Tibial artery (tissue), 4 donors: Measurements from ENCODE around the gene UGT1A8.

ENCODE experiments used
- DNase-seq, 2 donors: peaks; one replicate each; pipeline ENCODE4 v3.0.0-alpha.2; 2019
- H3K27ac ChIP-seq, 2 donors: fragments of 200-600 bp; sonication (generic) in 1 of 2; 1 replicate in 1 of 2; 2 replicates in 1 of 2; pipeline ENCODE4 v1.5.1; 2018 to 2019; ENCODE audit warnings: mild to moderate bottlenecking in 1 of 2
- H3K27me3 ChIP-seq, 2 donors: fragments of 200-600 bp; sonication (generic) in 1 of 2; one replicate each; pipeline versions ENCODE4 v1.5.1 to v1.6.0; 2016 to 2019
- H3K36me3 ChIP-seq, 3 donors: fragments of 200-600 bp; sonication (generic) in 2 of 3; one replicate each; pipeline ENCODE4 v1.5.1; 2016 to 2019; ENCODE audit warnings: mild to moderate bottlenecking in 2 of 3
- H3K4me1 ChIP-seq, 4 donors: fragments of 200-600 bp; sonication (generic) in 2 of 4; 1 replicate in 3 of 4; 2 replicates in 1 of 4; pipeline ENCODE4 v1.5.1; 2016 to 2019
- H3K4me3 ChIP-seq, 2 donors: fragments of 200-600 bp; sonication (generic) in 1 of 2; 1 replicate in 1 of 2; 2 replicates in 1 of 2; pipeline ENCODE4 v1.5.1; 2018 to 2019; ENCODE audit warnings: mild to moderate bottlenecking in 2 of 2
- H3K9me3 ChIP-seq, 3 donors: fragments of 200-600 bp; sonication (generic) in 1 of 3; one replicate each; pipeline ENCODE4 v1.5.1; 2016 to 2019
- intact Hi-C: fragments of 100-400 bp; cut with DNase I; formaldehyde crosslinking; loops from one replicate; pipeline ENCODE4 v1.15.0; 2023; ENCODE audit warnings: low total_unique reads
- TF ChIP-seq, protein P1 (sequence below), 2 experiments: fragments of 200-600 bp in 1 of 2; fragments of 450-650 bp in 1 of 2; IDR thresholded peaks; one replicate each; pipeline ENCODE4 v1.5.1; 2017 to 2019; ENCODE audit warnings: antibody characterized with exemption in 2 of 2, mild to moderate bottlenecking in 1 of 2, moderate library complexity in 1 of 2

UGT1A8 gene

DNA sequence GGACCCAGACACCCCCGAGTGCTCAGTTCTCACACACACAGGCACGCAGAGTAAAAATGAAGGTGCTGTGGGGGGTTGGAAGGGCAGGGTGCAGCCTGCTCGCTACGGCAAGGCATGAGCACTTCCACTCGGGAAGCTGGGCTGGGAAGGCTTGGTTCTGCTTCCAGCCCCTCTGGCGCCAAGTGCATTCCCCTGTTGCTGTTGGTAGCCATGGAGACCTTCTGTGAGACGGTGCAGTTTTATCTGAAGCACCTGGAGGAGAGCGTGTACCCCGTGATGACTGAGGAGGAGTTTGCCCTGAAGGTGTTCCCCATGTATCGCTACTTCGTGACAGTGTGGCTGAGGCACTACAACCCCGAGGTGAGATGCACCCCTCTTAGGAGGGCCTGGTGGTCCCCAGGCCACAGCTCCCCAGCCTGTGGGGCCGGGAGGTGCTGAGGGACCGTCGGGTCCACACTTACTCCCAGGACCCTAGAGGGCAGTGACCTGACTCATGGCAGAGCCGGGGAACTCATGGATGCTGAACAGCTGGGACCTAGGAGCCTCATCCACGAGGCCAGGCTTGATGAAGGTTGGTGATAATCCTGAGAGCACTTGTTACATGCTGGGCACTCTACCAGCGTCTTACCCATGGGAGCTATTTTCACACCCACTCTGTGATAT is 176.2 kb downstream of the UGT1A8 start:
- intact Hi-C loops = no loop called here
- Histone ChIP-seq H3K27me3 (no peaks in the 10 kb centered on the region), H3K36me3 (no peaks in the 10 kb centered on the region), H3K4me1 (no peaks in the 10 kb centered on the region), H3K9me3 (no peaks in the 10 kb centered on the region), H3K27ac (no peak overlapping the region), H3K4me3 (no peak overlapping the region)
- DNase-seq = no peak
- TF ChIP-seq, protein P1, sequence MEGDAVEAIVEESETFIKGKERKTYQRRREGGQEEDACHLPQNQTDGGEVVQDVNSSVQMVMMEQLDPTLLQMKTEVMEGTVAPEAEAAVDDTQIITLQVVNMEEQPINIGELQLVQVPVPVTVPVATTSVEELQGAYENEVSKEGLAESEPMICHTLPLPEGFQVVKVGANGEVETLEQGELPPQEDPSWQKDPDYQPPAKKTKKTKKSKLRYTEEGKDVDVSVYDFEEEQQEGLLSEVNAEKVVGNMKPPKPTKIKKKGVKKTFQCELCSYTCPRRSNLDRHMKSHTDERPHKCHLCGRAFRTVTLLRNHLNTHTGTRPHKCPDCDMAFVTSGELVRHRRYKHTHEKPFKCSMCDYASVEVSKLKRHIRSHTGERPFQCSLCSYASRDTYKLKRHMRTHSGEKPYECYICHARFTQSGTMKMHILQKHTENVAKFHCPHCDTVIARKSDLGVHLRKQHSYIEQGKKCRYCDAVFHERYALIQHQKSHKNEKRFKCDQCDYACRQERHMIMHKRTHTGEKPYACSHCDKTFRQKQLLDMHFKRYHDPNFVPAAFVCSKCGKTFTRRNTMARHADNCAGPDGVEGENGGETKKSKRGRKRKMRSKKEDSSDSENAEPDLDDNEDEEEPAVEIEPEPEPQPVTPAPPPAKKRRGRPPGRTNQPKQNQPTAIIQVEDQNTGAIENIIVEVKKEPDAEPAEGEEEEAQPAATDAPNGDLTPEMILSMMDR (IDR thresholded peaks at IDR 0.05) = no peak

DNA sequence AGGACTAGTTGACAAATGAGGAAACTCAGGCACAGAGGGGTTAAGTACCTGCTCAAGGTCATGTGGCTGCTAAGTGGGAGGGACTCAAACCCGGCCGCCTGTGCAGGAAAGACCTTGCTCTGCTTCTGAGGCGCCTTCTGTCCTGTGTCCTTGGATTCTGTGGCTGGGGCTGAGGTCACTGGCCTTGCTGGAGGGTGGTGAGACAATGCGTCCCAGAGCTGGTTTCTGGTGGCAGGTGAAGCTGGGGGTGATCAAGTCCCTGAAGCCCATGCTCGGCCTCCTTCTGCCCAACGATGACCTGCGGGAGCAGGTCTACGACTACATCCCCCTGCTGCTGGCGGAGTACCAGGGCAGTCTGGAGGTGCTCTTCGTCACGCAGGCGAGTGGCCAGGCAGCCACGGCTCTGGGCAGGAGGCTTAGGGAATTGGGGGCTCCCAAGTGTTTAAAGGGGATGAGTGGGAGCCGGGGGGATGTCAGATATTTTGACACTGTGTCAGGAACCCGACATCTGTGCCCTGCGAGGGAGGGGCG is 176.8 kb downstream of the UGT1A8 start:
- no peaks in the 10 kb centered on the region for H3K36me3 ChIP-seq

DNA sequence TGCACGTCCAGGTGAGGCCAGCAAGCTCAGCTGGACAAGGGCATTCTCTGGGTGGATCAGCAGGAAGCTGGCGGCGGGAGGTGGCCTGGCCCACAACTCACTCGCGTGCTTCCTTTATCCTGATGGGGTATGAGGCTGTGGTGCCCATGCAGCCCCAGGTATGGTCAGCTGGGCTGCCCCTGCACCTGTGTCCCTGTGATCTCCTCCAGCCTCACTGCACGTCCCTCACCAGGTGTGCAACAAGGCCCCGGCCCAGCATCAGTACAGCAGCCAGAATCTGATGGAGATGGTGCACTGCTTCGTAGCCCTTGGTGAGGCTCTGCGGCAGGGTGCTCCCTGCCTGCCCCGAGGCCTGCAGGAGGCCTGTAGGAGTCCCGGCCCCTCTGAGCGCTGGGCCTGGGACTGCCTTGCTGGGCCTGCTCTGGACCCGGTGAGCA is 178.3 kb downstream of the UGT1A8 start:
- H3K4me3 ChIP-seq = no peak overlapping the region
- TF ChIP-seq, protein P1 (IDR thresholded peaks at IDR 0.05) = no peak
- H3K27ac ChIP-seq = no peak overlapping the region
- no peaks in the 10 kb centered on the region for H3K27me3 ChIP-seq
- no peaks in the 10 kb centered on the region for H3K36me3 ChIP-seq
- no peaks in the 10 kb centered on the region for H3K4me1 ChIP-seq
- H3K9me3 ChIP-seq = no peaks in the 10 kb centered on the region
- intact Hi-C loops = no loop called here
- peak in 1 of 2 donors; percentile 42 for DNase-seq

More for the DNA sequence above, 176.8 kb downstream of the UGT1A8 start:
- no peak overlapping the region for H3K27ac ChIP-seq
- intact Hi-C loops = no loop called here
- H3K4me1 ChIP-seq = no peaks in the 10 kb centered on the region
- no peaks in the 10 kb centered on the region for H3K9me3 ChIP-seq
- DNase-seq = peak in 1 of 2 donors; percentile 50
- H3K27me3 ChIP-seq = no peaks in the 10 kb centered on the region
- TF ChIP-seq, protein P1 (IDR thresholded peaks at IDR 0.05) = no peak
- no peak overlapping the region for H3K4me3 ChIP-seq

DNA sequence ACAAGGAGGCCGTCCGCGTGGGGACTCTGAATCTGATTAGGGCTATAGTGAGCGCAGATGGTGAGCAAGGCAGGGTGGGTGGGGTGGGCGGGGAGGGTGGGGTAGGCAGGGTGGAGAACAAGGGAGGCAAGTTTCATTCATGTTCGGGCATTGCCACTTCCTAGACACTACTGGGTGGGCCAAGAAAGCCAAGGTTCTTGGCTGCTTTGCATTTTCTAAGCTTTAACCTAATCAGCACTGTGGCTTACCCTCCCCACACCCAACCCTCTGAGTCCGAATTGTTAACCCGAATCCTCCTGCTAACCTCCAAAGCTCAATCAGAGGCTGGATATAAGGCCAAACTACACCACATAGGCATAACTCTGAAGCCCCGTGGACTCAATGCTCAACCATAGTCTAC is 178.8 kb downstream of the UGT1A8 start:
- Histone ChIP-seq H3K9me3 (no peaks in the 10 kb centered on the region), H3K27me3 (no peaks in the 10 kb centered on the region), H3K36me3 (no peaks in the 10 kb centered on the region), H3K4me3 (no peak overlapping the region), H3K4me1 (no peaks in the 10 kb centered on the region), H3K27ac (no peak overlapping the region)
- intact Hi-C loops = no loop called here
- TF ChIP-seq, protein P1 (IDR thresholded peaks at IDR 0.05) = no peak
- no peak for DNase-seq

DNA sequence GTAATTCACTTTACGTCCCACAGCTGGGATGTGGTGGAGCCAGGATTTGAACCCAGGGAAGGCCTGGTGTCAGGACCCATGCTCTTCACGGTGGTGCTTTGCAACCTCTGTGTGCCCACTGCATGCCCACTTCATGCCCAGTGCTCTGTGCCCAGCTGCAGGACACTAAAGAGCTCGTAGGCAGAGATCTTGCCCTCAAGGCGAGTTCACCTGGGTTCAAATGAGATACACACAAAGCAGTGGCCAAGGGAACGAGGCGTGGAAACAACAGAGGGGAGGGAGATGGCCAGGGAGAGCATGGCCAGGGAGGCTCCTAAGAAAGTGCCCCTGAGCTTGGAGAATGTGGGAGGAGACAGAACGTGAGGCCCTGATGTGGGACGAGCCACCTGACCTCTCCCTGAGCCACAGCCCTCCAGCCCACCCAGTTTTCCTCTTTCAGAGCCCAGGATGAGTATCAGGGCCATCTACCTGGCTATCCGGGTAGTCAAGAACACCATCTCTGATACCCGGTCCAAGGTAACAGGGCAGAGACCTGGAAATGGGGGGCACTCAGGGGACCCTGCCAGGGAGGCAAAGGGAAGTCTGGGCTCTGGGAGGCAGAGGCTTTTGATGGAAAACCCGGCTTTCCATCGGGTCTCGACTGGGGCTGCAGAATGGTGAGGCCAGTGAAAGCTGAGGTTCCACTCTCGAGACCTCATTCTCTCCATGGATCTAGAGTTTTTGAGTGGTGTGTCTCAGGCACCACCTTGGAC is 181.1 kb downstream of the UGT1A8 start:
- no peaks in the 10 kb centered on the region for H3K9me3 ChIP-seq
- no peak overlapping the region for H3K27ac ChIP-seq
- no peaks in the 10 kb centered on the region for H3K4me1 ChIP-seq
- TF ChIP-seq, protein P1 (IDR thresholded peaks at IDR 0.05) = no peak
- intact Hi-C loops = no loop called here
- no peak overlapping the region for H3K4me3 ChIP-seq
- H3K36me3 ChIP-seq = no peaks in the 10 kb centered on the region
- H3K27me3 ChIP-seq = no peaks in the 10 kb centered on the region
- DNase-seq = peak in 1 of 2 donors; percentile 48
